GM12872 (cell line): ENCODE results near the gene RFX3.

Experiments
- TF ChIP-seq, protein P1 (sequence below): IDR thresholded peaks from 3 replicates; pipeline ENCODE4 v1.5.1; 2011; ENCODE audit warnings: low read depth, mild to moderate bottlenecking, low read length, moderate library complexity; ENCODE audit not compliant: insufficient read depth

The RFX3 gene

GRCh38 chr9:3525836-3526164 is at the start of gene RFX3:
Gene RFX3, minus strand, starts transcription at chr9:3526001. Its CDS starts 130,413 bp downstream, at chr9:3395588.
- TF ChIP-seq, protein P1, sequence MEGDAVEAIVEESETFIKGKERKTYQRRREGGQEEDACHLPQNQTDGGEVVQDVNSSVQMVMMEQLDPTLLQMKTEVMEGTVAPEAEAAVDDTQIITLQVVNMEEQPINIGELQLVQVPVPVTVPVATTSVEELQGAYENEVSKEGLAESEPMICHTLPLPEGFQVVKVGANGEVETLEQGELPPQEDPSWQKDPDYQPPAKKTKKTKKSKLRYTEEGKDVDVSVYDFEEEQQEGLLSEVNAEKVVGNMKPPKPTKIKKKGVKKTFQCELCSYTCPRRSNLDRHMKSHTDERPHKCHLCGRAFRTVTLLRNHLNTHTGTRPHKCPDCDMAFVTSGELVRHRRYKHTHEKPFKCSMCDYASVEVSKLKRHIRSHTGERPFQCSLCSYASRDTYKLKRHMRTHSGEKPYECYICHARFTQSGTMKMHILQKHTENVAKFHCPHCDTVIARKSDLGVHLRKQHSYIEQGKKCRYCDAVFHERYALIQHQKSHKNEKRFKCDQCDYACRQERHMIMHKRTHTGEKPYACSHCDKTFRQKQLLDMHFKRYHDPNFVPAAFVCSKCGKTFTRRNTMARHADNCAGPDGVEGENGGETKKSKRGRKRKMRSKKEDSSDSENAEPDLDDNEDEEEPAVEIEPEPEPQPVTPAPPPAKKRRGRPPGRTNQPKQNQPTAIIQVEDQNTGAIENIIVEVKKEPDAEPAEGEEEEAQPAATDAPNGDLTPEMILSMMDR = no peak

GRCh38 chr9:3571500-3571899 is 45.7 kb upstream of the RFX3 start:
- TF ChIP-seq, protein P1 = no peak

- TF ChIP-seq, protein P1 = no peak
These were observed 43.7 kb upstream of the RFX3 start for GRCh38 chr9:3569529-3569928.

GRCh38 chr9:3567988-3568387 is 42.2 kb upstream of the RFX3 start:
- TF ChIP-seq, protein P1 = no peak

DNA sequence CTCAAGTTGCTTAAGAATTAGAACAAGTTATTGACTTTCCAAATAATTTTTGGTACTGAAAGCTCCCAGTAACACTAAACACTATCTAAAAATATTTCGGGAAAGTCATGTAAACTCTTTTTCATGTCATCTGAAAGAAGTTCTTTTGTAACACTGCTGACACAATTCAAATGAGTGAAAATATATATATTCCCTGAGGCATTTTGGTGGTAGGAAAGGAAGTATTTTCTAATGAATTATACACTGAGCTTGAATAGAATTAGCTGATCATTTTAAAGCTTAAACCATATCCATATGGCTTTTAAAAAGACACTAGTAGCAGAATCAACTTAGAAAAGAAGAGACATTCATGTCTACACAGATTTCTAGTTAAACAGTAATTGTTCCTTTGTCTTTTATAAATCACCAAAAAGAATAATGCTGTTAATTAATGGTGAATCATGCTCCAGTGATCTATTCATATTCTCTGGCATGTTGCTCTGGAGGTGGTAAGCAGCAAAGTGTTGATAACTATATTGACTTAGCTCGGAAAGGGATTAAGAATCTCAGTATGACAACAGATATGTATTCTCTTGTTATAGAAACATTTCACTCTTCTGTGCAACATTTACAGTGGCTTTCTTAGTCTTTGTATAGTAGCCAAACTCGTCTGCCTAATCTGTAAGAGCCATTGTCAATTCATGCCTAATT is 27.4 kb upstream of the RFX3 start:
- TF ChIP-seq, protein P1 = no peak

DNA sequence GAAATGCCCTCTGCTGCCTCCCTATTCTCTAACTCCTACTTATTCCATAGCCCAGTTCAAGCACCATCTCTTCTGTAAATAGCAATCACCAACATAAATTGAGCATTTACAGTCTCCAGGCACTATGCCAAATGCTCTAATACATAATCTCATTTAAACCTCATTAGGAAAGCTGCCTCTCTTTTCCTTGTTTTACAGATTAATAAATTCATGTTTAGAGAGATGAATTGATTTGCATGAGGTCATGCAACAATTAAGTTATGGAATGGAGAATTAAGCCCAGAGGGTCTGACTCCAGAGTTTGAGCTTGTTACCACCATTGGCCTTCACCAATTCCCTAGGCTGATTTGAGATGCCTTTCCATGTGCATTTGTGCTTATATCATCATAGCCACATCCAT is 23.4 kb upstream of the RFX3 start:
- TF ChIP-seq, protein P1 = no peak

DNA sequence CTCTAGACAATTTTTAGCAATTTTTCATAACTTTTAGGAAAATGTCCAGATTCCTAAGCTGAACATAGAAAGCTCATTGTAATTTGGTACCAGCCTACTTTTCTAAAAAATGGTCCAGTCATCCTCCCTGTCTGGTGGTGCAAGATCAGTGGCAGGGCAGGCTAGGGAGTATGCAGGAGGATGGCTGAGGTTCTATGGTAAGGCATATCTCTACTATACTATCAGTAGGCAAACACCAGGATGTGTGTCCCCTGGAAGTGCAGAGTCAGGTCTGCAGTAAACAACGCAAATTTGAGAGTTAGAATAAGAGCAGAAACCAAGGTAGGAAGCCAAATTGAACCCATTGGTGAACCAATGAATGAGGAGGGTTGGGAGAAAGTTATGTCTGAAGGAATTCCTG is 22.8 kb upstream of the RFX3 start:
- TF ChIP-seq, protein P1 = no peak
